ENCODE measurements around the gene TRIM52. TPM values are rescaled to one million over a fixed set of nuclear protein-coding genes. Genes with fewer than 3 reads are reported as not detected.

Gene TRIM52
- polyA plus RNA-seq, 10 donors, result 7.9 to 28.1 (median 11.3) TPM

GRCh38 chr5:181234455-181235306 is 26.3 kb downstream of the TRIM52 start:
- no peak for DNase-seq

- no peak for DNase-seq
Observed at GRCh38 chr5:181233801-181234454, 27.0 kb downstream of the TRIM52 start.

- no peak for DNase-seq
Observed at GRCh38 chr5:181233088-181233800, 27.7 kb downstream of the TRIM52 start.

- no peak for DNase-seq
Observed at GRCh38 chr5:181232593-181232992, 28.4 kb downstream of the TRIM52 start.

- no peak for DNase-seq
Observed at GRCh38 chr5:181231432-181231831, 29.5 kb downstream of the TRIM52 start.

- DNase-seq, result no peak
Observed at GRCh38 chr5:181230551-181230950, 30.4 kb downstream of the TRIM52 start.

GRCh38 chr5:181229996-181230395 is 30.9 kb downstream of the TRIM52 start:
- no peak for DNase-seq

- no peak for DNase-seq
Observed at GRCh38 chr5:181224390-181225229, 36.3 kb downstream of the TRIM52 start.

- DNase-seq, result no peak
Observed at GRCh38 chr5:181223729-181224389, 37.1 kb downstream of the TRIM52 start.

GRCh38 chr5:181223058-181223728 is 37.8 kb downstream of the TRIM52 start, which contains the start of gene TRIM41:
Gene TRIM41, plus strand, starts transcription at chr5:181223281. Its CDS starts 719 bp downstream, at chr5:181224000.
- DNase-seq, result peak; percentile 98 to 100 (median 99)

GRCh38 chr5:181222630-181223057 is 38.3 kb downstream of the TRIM52 start:
- no peak for DNase-seq

GRCh38 chr5:181221792-181222629 is 38.9 kb downstream of the TRIM52 start:
- DNase-seq, result peak; percentile 94 to 97 (median 95)

- no peak for DNase-seq
Observed at GRCh38 chr5:181221105-181221791, 39.7 kb downstream of the TRIM52 start.

- no peak for DNase-seq
Observed at GRCh38 chr5:181220178-181220515, 40.8 kb downstream of the TRIM52 start.

- no peak for DNase-seq
Observed at GRCh38 chr5:181219262-181220177, 41.4 kb downstream of the TRIM52 start.

- no peak for DNase-seq
Observed at GRCh38 chr5:181218795-181219124, 42.2 kb downstream of the TRIM52 start.

- peak in 1 of 3 donors; percentile 31 for DNase-seq
Observed at GRCh38 chr5:181217803-181218062, 43.2 kb downstream of the TRIM52 start.
